ENCODE results near the gene CAMKMT.
A peak's percentile ranks its signal among the peaks of the same experiment; 100 is the strongest.

Gene CAMKMT

GRCh38 chr2:44470151-44470550, 108.4 kb downstream of the CAMKMT start:
- H3K36me3 ChIP-seq (ENCODE audit: control insufficient read depth, insufficient read depth, low read length), result no peaks in the 10 kb centered on the region
- peak overlapping the region; percentile 60 for H3K27ac ChIP-seq (ENCODE audit: low read depth, low read length)
- peaks cover 18% of the 10 kb centered on the region for H3K4me1 ChIP-seq (ENCODE audit: control insufficient read depth, insufficient read depth, low read length)
- H3K4me3 ChIP-seq (ENCODE audit: low read depth, low read length), result no peak overlapping the region
- H3K27me3 ChIP-seq (ENCODE audit: control insufficient read depth, insufficient read depth, low read length), result no peaks in the 10 kb centered on the region
- peaks cover 16% of the 10 kb centered on the region; the same call in 1 of the 2 replicates for H3K9me3 ChIP-seq (ENCODE audit: control insufficient read depth, insufficient read depth, low read length)
- no peak overlapping the region for H3K9ac ChIP-seq (ENCODE audit: low read depth, low read length)

- no peak overlapping the region for H3K27ac ChIP-seq (ENCODE audit: low read depth, low read length)
- no peaks in the 10 kb centered on the region for H3K9me3 ChIP-seq (ENCODE audit: control insufficient read depth, insufficient read depth, low read length)
- H3K36me3 ChIP-seq (ENCODE audit: control insufficient read depth, insufficient read depth, low read length), result no peaks in the 10 kb centered on the region
- no peaks in the 10 kb centered on the region for H3K27me3 ChIP-seq (ENCODE audit: control insufficient read depth, insufficient read depth, low read length)
- H3K9ac ChIP-seq (ENCODE audit: low read depth, low read length), result no peak overlapping the region
- no peak overlapping the region for H3K4me3 ChIP-seq (ENCODE audit: low read depth, low read length)
- peaks cover 20% of the 10 kb centered on the region for H3K4me1 ChIP-seq (ENCODE audit: control insufficient read depth, insufficient read depth, low read length)
Measured at GRCh38 chr2:44477657-44478414, 116.1 kb downstream of the CAMKMT start.

- Histone ChIP-seq H3K27me3 (ENCODE audit: control insufficient read depth, insufficient read depth, low read length) (no peaks in the 10 kb centered on the region), H3K9ac (ENCODE audit: low read depth, low read length) (no peak overlapping the region), H3K27ac (ENCODE audit: low read depth, low read length) (peak overlapping the region; percentile 37), H3K4me1 (ENCODE audit: control insufficient read depth, insufficient read depth, low read length) (peaks cover 18% of the 10 kb centered on the region), H3K9me3 (ENCODE audit: control insufficient read depth, insufficient read depth, low read length) (no peaks in the 10 kb centered on the region), H3K4me3 (ENCODE audit: low read depth, low read length) (no peak overlapping the region), H3K36me3 (ENCODE audit: control insufficient read depth, insufficient read depth, low read length) (no peaks in the 10 kb centered on the region)
Measured at GRCh38 chr2:44479127-44479887, 117.6 kb downstream of the CAMKMT start.

- Histone ChIP-seq H3K9me3 (ENCODE audit: control insufficient read depth, insufficient read depth, low read length) (no peaks in the 10 kb centered on the region), H3K4me1 (ENCODE audit: control insufficient read depth, insufficient read depth, low read length) (peaks cover 18% of the 10 kb centered on the region), H3K36me3 (ENCODE audit: control insufficient read depth, insufficient read depth, low read length) (no peaks in the 10 kb centered on the region), H3K9ac (ENCODE audit: low read depth, low read length) (no peak overlapping the region), H3K27ac (ENCODE audit: low read depth, low read length) (peak overlapping the region; percentile 21), H3K27me3 (ENCODE audit: control insufficient read depth, insufficient read depth, low read length) (no peaks in the 10 kb centered on the region), H3K4me3 (ENCODE audit: low read depth, low read length) (no peak overlapping the region)
Measured at GRCh38 chr2:44480068-44480467, 118.3 kb downstream of the CAMKMT start.

- Histone ChIP-seq H3K27ac (ENCODE audit: low read depth, low read length) (no peak overlapping the region), H3K36me3 (ENCODE audit: control insufficient read depth, insufficient read depth, low read length) (no peaks in the 10 kb centered on the region), H3K9ac (ENCODE audit: low read depth, low read length) (no peak overlapping the region), H3K4me1 (ENCODE audit: control insufficient read depth, insufficient read depth, low read length) (no peaks in the 10 kb centered on the region), H3K4me3 (ENCODE audit: low read depth, low read length) (no peak overlapping the region), H3K9me3 (ENCODE audit: control insufficient read depth, insufficient read depth, low read length) (no peaks in the 10 kb centered on the region), H3K27me3 (ENCODE audit: control insufficient read depth, insufficient read depth, low read length) (no peaks in the 10 kb centered on the region)
Measured at GRCh38 chr2:44487052-44487451, 125.3 kb downstream of the CAMKMT start.

GRCh38 chr2:44490726-44491125, 129.0 kb downstream of the CAMKMT start:
- H3K27me3 ChIP-seq (ENCODE audit: control insufficient read depth, insufficient read depth, low read length), result no peaks in the 10 kb centered on the region
- no peak overlapping the region for H3K27ac ChIP-seq (ENCODE audit: low read depth, low read length)
- H3K9me3 ChIP-seq (ENCODE audit: control insufficient read depth, insufficient read depth, low read length), result no peaks in the 10 kb centered on the region
- no peak overlapping the region for H3K4me3 ChIP-seq (ENCODE audit: low read depth, low read length)
- H3K9ac ChIP-seq (ENCODE audit: low read depth, low read length), result no peak overlapping the region
- H3K36me3 ChIP-seq (ENCODE audit: control insufficient read depth, insufficient read depth, low read length), result no peaks in the 10 kb centered on the region
- H3K4me1 ChIP-seq (ENCODE audit: control insufficient read depth, insufficient read depth, low read length), result peaks cover 7% of the 10 kb centered on the region; the same call in 1 of the 2 replicates

- H3K4me3 ChIP-seq (ENCODE audit: low read depth, low read length), result no peak overlapping the region
- no peaks in the 10 kb centered on the region for H3K27me3 ChIP-seq (ENCODE audit: control insufficient read depth, insufficient read depth, low read length)
- no peaks in the 10 kb centered on the region for H3K36me3 ChIP-seq (ENCODE audit: control insufficient read depth, insufficient read depth, low read length)
- no peaks in the 10 kb centered on the region for H3K9me3 ChIP-seq (ENCODE audit: control insufficient read depth, insufficient read depth, low read length)
- no peak overlapping the region for H3K9ac ChIP-seq (ENCODE audit: low read depth, low read length)
- H3K27ac ChIP-seq (ENCODE audit: low read depth, low read length), result no peak overlapping the region
- peaks cover 22% of the 10 kb centered on the region for H3K4me1 ChIP-seq (ENCODE audit: control insufficient read depth, insufficient read depth, low read length)
Measured at GRCh38 chr2:44494006-44494405, 132.3 kb downstream of the CAMKMT start.

- no peak overlapping the region for H3K9ac ChIP-seq (ENCODE audit: low read depth, low read length)
- H3K4me1 ChIP-seq (ENCODE audit: control insufficient read depth, insufficient read depth, low read length), result peaks cover 25% of the 10 kb centered on the region
- H3K27ac ChIP-seq (ENCODE audit: low read depth, low read length), result no peak overlapping the region
- H3K27me3 ChIP-seq (ENCODE audit: control insufficient read depth, insufficient read depth, low read length), result no peaks in the 10 kb centered on the region
- no peak overlapping the region for H3K4me3 ChIP-seq (ENCODE audit: low read depth, low read length)
- H3K9me3 ChIP-seq (ENCODE audit: control insufficient read depth, insufficient read depth, low read length), result no peaks in the 10 kb centered on the region
- no peaks in the 10 kb centered on the region for H3K36me3 ChIP-seq (ENCODE audit: control insufficient read depth, insufficient read depth, low read length)
Measured at GRCh38 chr2:44495035-44495434, 133.3 kb downstream of the CAMKMT start.

GRCh38 chr2:44495544-44495943, 133.8 kb downstream of the CAMKMT start:
- no peak overlapping the region for H3K9ac ChIP-seq (ENCODE audit: low read depth, low read length)
- no peaks in the 10 kb centered on the region for H3K36me3 ChIP-seq (ENCODE audit: control insufficient read depth, insufficient read depth, low read length)
- no peak overlapping the region for H3K4me3 ChIP-seq (ENCODE audit: low read depth, low read length)
- no peaks in the 10 kb centered on the region for H3K27me3 ChIP-seq (ENCODE audit: control insufficient read depth, insufficient read depth, low read length)
- no peak overlapping the region for H3K27ac ChIP-seq (ENCODE audit: low read depth, low read length)
- no peaks in the 10 kb centered on the region for H3K9me3 ChIP-seq (ENCODE audit: control insufficient read depth, insufficient read depth, low read length)
- H3K4me1 ChIP-seq (ENCODE audit: control insufficient read depth, insufficient read depth, low read length), result peaks cover 25% of the 10 kb centered on the region

GRCh38 chr2:44496130-44496529, 134.4 kb downstream of the CAMKMT start:
- no peaks in the 10 kb centered on the region for H3K27me3 ChIP-seq (ENCODE audit: control insufficient read depth, insufficient read depth, low read length)
- H3K9me3 ChIP-seq (ENCODE audit: control insufficient read depth, insufficient read depth, low read length), result no peaks in the 10 kb centered on the region
- H3K27ac ChIP-seq (ENCODE audit: low read depth, low read length), result no peak overlapping the region
- H3K36me3 ChIP-seq (ENCODE audit: control insufficient read depth, insufficient read depth, low read length), result no peaks in the 10 kb centered on the region
- H3K4me3 ChIP-seq (ENCODE audit: low read depth, low read length), result no peak overlapping the region
- H3K9ac ChIP-seq (ENCODE audit: low read depth, low read length), result no peak overlapping the region
- peaks cover 25% of the 10 kb centered on the region for H3K4me1 ChIP-seq (ENCODE audit: control insufficient read depth, insufficient read depth, low read length)

- no peaks in the 10 kb centered on the region for H3K36me3 ChIP-seq (ENCODE audit: control insufficient read depth, insufficient read depth, low read length)
- H3K9ac ChIP-seq (ENCODE audit: low read depth, low read length), result no peak overlapping the region
- no peaks in the 10 kb centered on the region for H3K27me3 ChIP-seq (ENCODE audit: control insufficient read depth, insufficient read depth, low read length)
- no peaks in the 10 kb centered on the region for H3K9me3 ChIP-seq (ENCODE audit: control insufficient read depth, insufficient read depth, low read length)
- no peak overlapping the region for H3K27ac ChIP-seq (ENCODE audit: low read depth, low read length)
- peaks cover 32% of the 10 kb centered on the region for H3K4me1 ChIP-seq (ENCODE audit: control insufficient read depth, insufficient read depth, low read length)
- H3K4me3 ChIP-seq (ENCODE audit: low read depth, low read length), result no peak overlapping the region
Measured at GRCh38 chr2:44498551-44498950, 136.8 kb downstream of the CAMKMT start.

All from HUES48 (cell line).